Endometrial microvascular endothelial cells (primary cell): Measurements from ENCODE around the gene KHSRP. TPM values are rescaled to one million over a fixed set of nuclear protein-coding genes. Genes with fewer than 3 reads are reported as not detected.
"Not testable (repeated sequence)": the region's sequence is repeated elsewhere in the genome, so short reads cannot be mapped to it uniquely, and the experiment has no call there.

Experiments
- in situ Hi-C: cut with HindIII; loops from 2 replicates; pipeline ENCODE4 v1.10.0; 2017; ENCODE audit warnings: low sequenced_read_pairs, low pct_unique_long_range_greater_than_20kb; ENCODE audit errors: inconsistent ontology term
- total RNA-seq: library from RNA; depleted of rRNA; stranded (reverse); fragments of >200 nt; gene quantifications from one replicate; pipeline ENCODE4 v1.2.3, GENCODE V29; 2015; ENCODE audit errors: inconsistent ontology term

The KHSRP gene
- total RNA-seq, 1 donor from 2014 or later: 251 TPM

- in situ Hi-C loops: no loop called here
Observed at GRCh38 chr19:6402058-6402457, 22.6 kb downstream of the KHSRP start.

DNA sequence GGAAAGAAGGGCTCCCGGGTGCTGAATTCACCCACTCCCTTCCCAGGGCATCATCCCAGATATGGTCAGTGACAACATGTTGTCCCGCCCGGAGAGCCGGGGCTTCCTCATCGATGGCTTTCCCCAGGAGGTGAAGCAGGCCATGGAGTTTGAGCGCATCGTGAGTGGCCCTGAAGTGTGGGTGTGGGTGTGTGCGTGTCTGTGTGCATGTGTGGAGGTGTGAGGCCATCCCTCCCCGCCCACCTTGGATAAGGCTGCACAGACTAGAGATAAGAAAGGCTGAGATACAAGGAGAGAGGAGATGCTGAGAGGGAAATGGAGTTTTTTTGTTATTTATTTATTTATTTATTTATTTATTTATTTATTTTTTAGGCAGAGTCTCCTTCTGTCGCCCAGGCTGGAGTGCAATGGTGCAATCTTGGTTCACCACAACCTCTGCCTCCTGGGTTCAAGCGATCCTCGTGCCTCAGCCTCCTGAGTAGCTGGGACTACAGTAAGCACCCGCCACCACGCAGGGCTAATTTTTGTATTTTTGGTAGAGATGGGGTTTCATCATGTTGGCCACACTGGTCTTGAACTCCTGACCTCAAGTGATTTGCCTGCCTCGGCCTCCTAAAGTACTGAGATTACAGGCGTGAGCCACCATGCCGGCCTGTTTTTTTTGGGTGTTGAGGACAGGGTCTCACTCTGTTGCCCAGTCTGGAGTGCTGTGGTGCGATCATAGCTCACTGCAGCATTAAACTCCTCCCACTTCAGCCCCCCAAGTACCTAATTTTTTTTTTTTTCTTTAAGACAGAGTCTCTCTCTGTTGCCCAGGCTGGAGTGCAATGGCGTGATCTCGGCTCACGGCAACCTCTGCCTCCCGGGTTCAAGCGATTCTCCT is 24.3 kb downstream of the KHSRP start:
- in situ Hi-C loops: not testable (repeated sequence)

GRCh38 chr19:6396305-6396704 is 28.3 kb downstream of the KHSRP start:
- in situ Hi-C loops: loop anchor here (25.0 kb wide), 1 partner anchor 109 kb away; the partner anchor contains the start of gene MLLT1

DNA sequence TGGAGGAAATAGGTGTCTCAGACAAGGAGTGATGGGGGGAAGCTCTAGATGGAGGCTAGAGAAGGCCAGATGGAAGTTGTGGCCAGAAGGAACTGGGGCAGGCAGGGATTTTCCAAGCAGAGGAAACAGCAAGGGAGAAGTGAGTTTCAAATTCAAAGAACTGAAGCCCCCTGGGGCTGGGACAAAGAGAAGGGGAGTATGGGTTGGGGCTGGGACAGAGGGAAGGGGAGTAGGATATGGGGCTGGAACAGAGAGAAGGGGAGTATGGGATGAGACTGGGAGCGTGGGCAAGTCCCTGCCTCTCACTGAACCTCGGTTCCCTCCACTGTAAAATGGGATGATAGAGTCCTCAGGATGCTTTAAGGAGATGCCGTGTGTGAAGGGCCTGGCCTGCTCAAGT is 29.8 kb downstream of the KHSRP start:
- in situ Hi-C loops: loop anchor here (25.0 kb wide), 1 partner anchor 108 kb away; the partner anchor contains the start of gene MLLT1

- in situ Hi-C loops: loop anchor here (25.0 kb wide), 1 partner anchor 107 kb away; the partner anchor contains the start of gene MLLT1
Observed at GRCh38 chr19:6393983-6394412, 30.6 kb downstream of the KHSRP start.

- in situ Hi-C loops: loop anchor here (25.0 kb wide), 1 partner anchor 106 kb away; the partner anchor contains the start of gene MLLT1
Observed at GRCh38 chr19:6393074-6393982, 31.3 kb downstream of the KHSRP start, which contains the start of gene GTF2F1. GTF2F1 (minus strand) TSS chr19:6393164; CDS start chr19:6392995, 169 bp downstream.

GRCh38 chr19:6392221-6393073 is 32.2 kb downstream of the KHSRP start:
- in situ Hi-C loops: loop anchor here (25.0 kb wide), 1 partner anchor 105 kb away; the partner anchor contains the start of gene MLLT1

- in situ Hi-C loops: loop anchor here (25.0 kb wide), 1 partner anchor 100 kb away; the partner anchor contains the start of gene MLLT1
Observed at GRCh38 chr19:6387372-6387771, 37.2 kb downstream of the KHSRP start.

- in situ Hi-C loops: loop anchor here (25.0 kb wide), 1 partner anchor 97 kb away; the partner anchor contains the start of gene MLLT1
Observed at GRCh38 chr19:6384381-6384780, 40.2 kb downstream of the KHSRP start.

DNA sequence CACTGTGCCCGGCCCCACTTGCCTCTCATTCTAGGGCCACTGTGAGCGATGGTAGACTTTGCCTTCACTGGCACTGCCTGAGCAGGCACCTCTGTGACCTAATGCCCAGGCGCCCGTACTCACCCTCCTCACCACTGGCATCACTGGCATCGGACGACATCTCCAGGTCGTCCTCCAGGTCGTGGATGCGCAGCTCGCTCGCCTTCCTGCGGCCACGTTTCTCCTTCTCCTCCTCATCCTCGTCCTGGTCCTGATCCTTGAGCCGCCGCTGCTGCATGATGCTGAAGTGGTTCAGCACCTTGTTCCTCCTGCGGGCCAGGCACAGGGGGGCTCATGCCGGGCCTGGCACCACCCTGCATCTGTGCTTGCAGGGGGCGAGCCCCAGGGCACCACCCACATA is 41.4 kb downstream of the KHSRP start:
- in situ Hi-C loops: loop anchor here (25.0 kb wide), 1 partner anchor 96 kb away; the partner anchor contains the start of gene MLLT1

GRCh38 chr19:6381030-6381750 is 43.4 kb downstream of the KHSRP start:
- in situ Hi-C loops: loop anchor here (25.0 kb wide), 1 partner anchor 94 kb away; the partner anchor contains the start of gene MLLT1

GRCh38 chr19:6379744-6380143 is 44.9 kb downstream of the KHSRP start:
- in situ Hi-C loops: loop anchor here (25.0 kb wide), 1 partner anchor 92 kb away; the partner anchor contains the start of gene MLLT1

GRCh38 chr19:6378486-6378885 is 46.1 kb downstream of the KHSRP start:
- in situ Hi-C loops: loop anchor here (25.0 kb wide), 1 partner anchor 91 kb away; the partner anchor contains the start of gene MLLT1

DNA sequence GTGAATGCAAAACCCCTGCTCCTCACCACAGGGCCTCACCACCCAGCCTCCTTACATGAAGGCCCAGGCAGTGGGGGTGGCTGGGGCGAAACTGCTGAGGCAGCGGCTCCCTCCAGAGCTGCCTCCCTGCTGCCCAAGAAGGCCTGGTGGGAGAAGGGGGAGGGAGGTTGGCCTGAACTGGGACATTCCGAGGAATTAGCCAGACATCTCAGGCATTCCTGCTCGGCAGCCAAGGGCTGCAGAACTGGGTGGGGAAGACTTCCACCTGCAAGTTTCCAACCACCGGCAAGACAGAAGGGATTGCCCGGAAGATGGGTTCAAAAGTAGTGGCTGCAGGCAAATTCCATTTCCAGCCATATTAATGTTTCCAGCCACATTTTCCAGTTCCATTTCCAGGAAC is 46.6 kb downstream of the KHSRP start:
- in situ Hi-C loops: loop anchor here (25.0 kb wide), 1 partner anchor 91 kb away; the partner anchor contains the start of gene MLLT1

DNA sequence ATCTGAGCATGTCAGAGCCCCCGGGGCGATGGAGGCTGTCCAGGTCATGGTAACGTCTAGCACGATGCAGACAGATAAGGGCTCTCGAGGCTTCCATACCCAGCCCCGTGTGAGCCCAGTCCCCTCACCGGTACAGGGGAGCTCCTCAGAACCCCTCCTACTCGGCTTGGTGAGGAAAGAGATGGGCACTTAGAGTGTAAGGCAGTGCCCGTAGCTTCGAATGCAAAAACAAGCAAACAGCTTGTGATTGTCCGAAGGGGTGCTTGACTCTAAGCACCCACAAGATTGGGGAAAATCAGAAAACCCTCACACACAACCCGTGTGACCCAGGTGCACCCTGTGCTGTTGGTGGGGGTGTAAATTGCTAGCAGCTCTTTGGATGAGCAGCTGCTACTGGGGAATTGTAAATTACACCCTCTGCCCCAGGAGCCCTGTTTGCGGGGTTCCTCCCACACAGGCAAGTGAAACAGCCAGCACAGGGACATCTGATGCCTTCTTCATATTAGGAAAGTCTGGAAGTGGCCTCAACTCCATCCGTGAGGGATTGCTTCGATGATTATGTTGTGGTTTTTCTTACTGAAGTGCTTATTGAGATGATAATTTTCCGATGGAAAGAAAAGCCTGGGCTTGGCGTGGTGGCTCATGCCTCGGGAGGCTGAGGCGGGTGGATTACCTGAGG is 48.0 kb downstream of the KHSRP start:
- in situ Hi-C loops: loop anchor here (25.0 kb wide), 1 partner anchor 89 kb away; the partner anchor contains the start of gene MLLT1

DNA sequence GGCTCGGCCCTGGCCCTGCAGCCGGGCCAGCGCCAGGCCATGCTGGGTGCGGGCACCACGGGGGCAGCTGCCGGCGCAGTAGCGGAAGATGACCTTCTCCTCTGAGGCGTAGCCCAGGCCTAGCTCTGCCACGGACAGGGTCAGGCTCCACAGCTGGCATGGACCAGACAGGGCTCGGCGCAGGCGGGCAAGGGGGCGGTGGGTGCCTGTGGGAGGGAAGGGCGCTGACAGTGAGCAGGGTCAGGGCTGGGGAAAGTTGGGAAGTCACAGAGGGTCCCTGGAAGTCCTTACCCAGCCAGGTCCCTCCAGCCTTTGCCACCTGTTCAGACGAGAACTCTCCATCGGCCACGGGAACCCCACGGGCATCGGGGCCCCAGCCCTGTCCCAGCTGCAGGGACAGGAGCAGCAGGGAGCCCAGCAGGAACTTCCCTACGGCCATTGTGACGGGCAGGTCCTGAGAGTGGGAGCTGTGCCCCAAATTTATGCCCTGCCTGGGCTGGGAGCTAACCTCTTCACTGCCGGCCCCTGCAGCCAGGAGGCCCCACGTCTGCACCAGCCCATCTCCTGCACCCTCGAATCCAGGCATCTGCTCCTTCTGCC is 49.1 kb downstream of the KHSRP start, which contains the start of gene PSPN:
Gene PSPN, minus strand, starts transcription at position 523 of the 600 bp plus-strand sequence. Its CDS starts 84 bp downstream, at position 439.
- in situ Hi-C loops: loop anchor here (25.0 kb wide), 1 partner anchor 88 kb away; the partner anchor contains the start of gene MLLT1
